BJ (cell line): Measurements from ENCODE around the gene HIPK2. TPM values are rescaled to one million over a fixed set of nuclear protein-coding genes. Genes with fewer than 3 reads are reported as not detected.

ENCODE experiments used
- CTCF ChIA-PET: fragments of 350-600 bp; formaldehyde crosslinking; extraction: SDS; loops from one replicate; lab custom pipeline; 2021; ENCODE audit warnings: antibody characterized with exemption, inconsistent platforms; lab: Yijun Ruan, JAX
- POLR2A ChIA-PET: fragments of 300-600 bp; sonication (Branson Sonifier 250); formaldehyde crosslinking; extraction: SDS; loops from one replicate; lab custom pipeline; 2021; ENCODE audit warnings: antibody characterized with exemption; lab: Charles Lee
- DNase-seq: peaks from one replicate; pipeline ENCODE4 v3.0.0-alpha.2; 2011; ENCODE audit warnings: low read depth
- H3K27me3 ChIP-seq: 2 replicates; pipeline ENCODE4 v1.6.0; 2011; ENCODE audit warnings: low read length; ENCODE audit not compliant: control insufficient read depth, insufficient read depth
- H3K36me3 ChIP-seq: 2 replicates; pipeline ENCODE4 v1.5.1; 2011; ENCODE audit warnings: low read length; ENCODE audit not compliant: control insufficient read depth, insufficient read depth
- H3K4me3 ChIP-seq: 2 replicates; pipeline ENCODE4 v1.5.1; 2011; ENCODE audit warnings: low read depth, mild to moderate bottlenecking, control low read depth, low read length
- polyA plus RNA-seq: library from polyadenylated mRNA; depleted of rRNA; stranded (reverse); fragments of >200 nt; gene quantifications from 2 replicates; pipeline ENCODE4 v1.2.3, GENCODE V29; 2011
- TF ChIP-seq, protein P1 (sequence below): IDR thresholded peaks from 2 replicates; pipeline ENCODE4 v1.5.1; 2011; ENCODE audit warnings: low read depth, mild to moderate bottlenecking, control low read depth, inconsistent platforms, low read length, moderate library complexity; ENCODE audit not compliant: insufficient read depth

HIPK2 gene
- polyA plus RNA-seq, 1 experiment: 3.6 TPM

DNA sequence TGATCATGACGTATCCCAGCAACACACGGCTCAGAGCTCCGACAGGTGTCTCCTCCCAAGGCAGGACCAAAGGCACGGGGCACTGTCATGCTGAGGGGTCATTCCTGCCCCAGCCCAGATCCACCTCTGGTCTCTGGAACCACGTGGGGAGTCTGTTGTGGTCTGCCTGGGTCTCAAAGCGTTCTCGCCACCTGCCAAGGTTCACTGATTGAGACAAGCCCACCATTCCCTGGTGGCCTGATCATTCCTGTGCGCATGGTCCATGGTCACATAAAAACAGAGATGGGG lies 83.5 kb downstream of the HIPK2 start:
- POLR2A ChIA-PET: no interaction called here
- DNase-seq: no peak
- Histone ChIP-seq H3K36me3 (no peaks in the 10 kb centered on the region; the same call in 1 of the 2 replicates), H3K4me3 (no peak overlapping the region), H3K27me3 (no peaks in the 10 kb centered on the region)
- CTCF ChIA-PET: no interaction called here
- TF ChIP-seq, protein P1, sequence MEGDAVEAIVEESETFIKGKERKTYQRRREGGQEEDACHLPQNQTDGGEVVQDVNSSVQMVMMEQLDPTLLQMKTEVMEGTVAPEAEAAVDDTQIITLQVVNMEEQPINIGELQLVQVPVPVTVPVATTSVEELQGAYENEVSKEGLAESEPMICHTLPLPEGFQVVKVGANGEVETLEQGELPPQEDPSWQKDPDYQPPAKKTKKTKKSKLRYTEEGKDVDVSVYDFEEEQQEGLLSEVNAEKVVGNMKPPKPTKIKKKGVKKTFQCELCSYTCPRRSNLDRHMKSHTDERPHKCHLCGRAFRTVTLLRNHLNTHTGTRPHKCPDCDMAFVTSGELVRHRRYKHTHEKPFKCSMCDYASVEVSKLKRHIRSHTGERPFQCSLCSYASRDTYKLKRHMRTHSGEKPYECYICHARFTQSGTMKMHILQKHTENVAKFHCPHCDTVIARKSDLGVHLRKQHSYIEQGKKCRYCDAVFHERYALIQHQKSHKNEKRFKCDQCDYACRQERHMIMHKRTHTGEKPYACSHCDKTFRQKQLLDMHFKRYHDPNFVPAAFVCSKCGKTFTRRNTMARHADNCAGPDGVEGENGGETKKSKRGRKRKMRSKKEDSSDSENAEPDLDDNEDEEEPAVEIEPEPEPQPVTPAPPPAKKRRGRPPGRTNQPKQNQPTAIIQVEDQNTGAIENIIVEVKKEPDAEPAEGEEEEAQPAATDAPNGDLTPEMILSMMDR: no peak

DNA sequence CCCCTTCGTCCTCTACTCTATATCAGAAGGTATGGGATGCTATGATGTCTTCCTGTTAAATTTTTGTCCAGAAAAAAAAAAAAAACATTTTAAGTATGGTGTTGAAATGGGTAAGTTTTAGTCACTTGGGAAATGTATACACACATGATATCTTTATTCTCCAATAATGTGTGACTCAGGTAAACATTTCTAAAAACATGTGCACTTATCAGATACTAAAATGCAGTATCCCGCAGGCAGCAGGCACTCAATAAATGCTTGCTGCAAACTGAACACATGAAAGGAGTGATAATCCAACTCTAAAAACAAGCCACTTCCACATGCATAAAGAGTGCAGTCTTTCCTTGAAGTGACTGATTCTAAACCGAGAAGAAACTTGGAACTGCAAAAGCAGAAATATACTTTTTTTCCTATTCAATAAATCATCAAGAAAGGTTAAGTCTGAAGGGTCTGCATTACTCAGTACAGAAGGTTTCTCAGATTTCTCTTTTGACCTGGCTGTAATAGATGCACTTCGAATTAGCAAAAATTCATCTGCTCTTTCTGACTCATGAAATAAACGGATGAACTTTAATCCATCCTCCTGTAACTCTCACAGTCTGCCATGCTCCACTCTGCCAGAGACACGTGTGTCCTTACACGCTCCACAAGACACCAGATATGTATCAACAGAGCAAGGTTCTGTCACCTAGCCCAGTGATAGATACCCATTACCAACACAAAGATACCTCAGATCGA lies 84.0 kb downstream of the HIPK2 start:
- Histone ChIP-seq H3K36me3 (no peaks in the 10 kb centered on the region; the same call in 1 of the 2 replicates), H3K27me3 (no peaks in the 10 kb centered on the region), H3K4me3 (no peak overlapping the region)
- no peak for DNase-seq
- ChIA-PET POLR2A (no interaction called here), CTCF (interaction anchor here (1.0 kb wide), 1 partner anchor 130 kb away, joined by 3 read pairs; no protein-coding TSS in a partner anchor)
- TF ChIP-seq, protein P1: no peak

GRCh38 chr7:139692723-139693122 lies 85.1 kb downstream of the HIPK2 start:
- Histone ChIP-seq H3K4me3 (no peak overlapping the region), H3K36me3 (no peaks in the 10 kb centered on the region), H3K27me3 (no peaks in the 10 kb centered on the region)
- ChIA-PET CTCF (interaction anchor here (0.9 to 1.0 kb wide), 2 partner anchors 11 to 131 kb away, joined by 3 read pairs; no protein-coding TSS in a partner anchor), POLR2A (no interaction called here)
- TF ChIP-seq, protein P1: no peak
- no peak for DNase-seq

- ChIA-PET CTCF (interaction anchor here (0.6 to 1.3 kb wide), 2 partner anchors 45 to 269 kb away, joined by 3 read pairs; no protein-coding TSS in a partner anchor), POLR2A (no interaction called here)
- DNase-seq: no peak
- TF ChIP-seq, protein P1: no peak
- Histone ChIP-seq H3K4me3 (no peak overlapping the region), H3K27me3 (no peaks in the 10 kb centered on the region), H3K36me3 (no peaks in the 10 kb centered on the region)
Observed at GRCh38 chr7:139691253-139691781, 86.5 kb downstream of the HIPK2 start.

DNA sequence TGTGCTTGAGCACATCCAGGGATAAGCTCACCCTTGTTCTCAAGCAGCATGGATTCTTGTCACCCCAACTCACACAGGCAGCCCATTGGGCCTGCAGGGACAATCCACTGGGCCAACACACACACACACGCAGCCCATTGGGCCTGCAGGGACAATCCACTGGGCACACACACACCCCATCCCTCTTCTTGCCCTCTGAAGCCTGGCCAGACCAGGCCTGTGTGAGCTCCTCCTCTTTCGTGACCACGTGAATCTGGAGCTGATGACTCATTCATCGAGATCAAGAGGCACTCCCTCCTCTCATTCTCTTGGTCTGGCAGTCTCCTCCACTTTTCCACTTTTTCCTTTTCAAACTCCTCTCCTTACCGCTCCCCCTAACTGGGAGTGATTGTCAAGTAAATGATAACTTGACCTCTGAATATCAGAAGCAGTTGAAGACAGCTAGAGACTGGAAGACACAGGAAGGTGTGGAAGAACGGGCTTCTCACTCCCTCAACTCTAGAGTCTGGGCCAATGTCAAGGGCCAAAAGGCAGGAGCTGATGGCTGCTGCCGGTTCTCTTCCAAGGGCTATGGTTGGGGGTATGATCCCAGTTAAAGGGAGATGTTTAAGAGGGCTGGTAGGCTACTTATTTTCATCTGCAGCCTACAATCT lies 89.7 kb downstream of the HIPK2 start:
- ChIA-PET POLR2A (interaction anchor here (0.6 kb wide), 1 partner anchor 18 kb away, joined by 5 read pairs; no protein-coding TSS in a partner anchor), CTCF (interaction anchor here (1.2 kb wide), 1 partner anchor 42 kb away, joined by 3 read pairs; no protein-coding TSS in a partner anchor)
- Histone ChIP-seq H3K27me3 (no peaks in the 10 kb centered on the region), H3K36me3 (no peaks in the 10 kb centered on the region), H3K4me3 (no peak overlapping the region)
- DNase-seq: no peak
- TF ChIP-seq, protein P1: no peak
